GM19238 (cell line): ENCODE data around the gene OR10H5.
"Not testable (repeated sequence)": the region's sequence is repeated elsewhere in the genome, so short reads cannot be mapped to it uniquely, and the experiment has no call there.

ENCODE experiments used
- DNase-seq: peaks from one replicate; pipeline ENCODE4 v3.0.0; 2011; ENCODE audit warnings: low spot score; ENCODE audit not compliant: insufficient read length

Gene OR10H5

GRCh38 chr19:15843203-15843893 lies 55.9 kb downstream of the OR10H5 start:
- DNase-seq, result no peak

- not testable (repeated sequence) for DNase-seq
These were observed 56.4 kb downstream of the OR10H5 start for GRCh38 chr19:15843894-15844222.

DNA sequence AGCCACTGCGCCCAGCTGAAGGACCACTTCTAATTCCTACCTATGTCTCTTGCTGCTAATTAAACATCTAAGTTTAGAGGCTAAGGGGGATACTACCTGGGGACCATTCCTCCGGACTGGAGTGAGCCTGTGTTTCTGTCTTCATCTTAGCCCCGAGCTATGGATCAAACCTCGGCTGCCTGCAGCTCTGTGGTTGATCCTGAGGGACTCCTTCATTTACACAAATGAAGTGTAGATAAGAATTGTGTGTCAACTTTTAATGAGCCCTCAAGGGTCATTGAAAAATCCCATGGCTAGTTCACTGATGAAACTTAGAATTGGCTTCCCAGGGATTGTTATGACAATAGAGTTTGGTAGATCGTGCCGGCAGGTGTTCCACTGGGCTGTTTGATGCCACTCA lies 59.5 kb downstream of the OR10H5 start:
- no peak for DNase-seq

DNA sequence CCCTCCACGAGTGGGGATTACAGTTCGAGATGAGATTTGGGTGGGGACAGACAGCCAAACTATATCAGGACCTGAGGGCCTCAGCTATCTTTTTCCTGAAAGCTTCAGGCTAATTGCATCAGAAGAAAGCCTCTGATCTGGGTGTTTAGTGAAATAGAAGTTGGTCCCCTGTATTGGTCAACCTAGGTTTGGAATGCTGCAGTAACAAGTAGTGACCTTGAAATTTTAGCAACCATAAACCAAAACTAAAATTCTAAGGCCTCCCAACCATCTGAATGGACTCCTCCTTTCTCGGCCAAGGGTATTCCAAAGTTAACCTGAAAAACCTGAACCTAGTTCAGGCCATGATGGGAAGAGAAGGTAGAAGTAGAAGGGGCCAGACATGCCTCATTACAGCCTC lies 62.9 kb downstream of the OR10H5 start:
- no peak for DNase-seq
